SK-N-SH (cell line): ENCODE results near the gene C11orf97.

Experiments used
- CTCF ChIP-seq: fragments of 200-600 bp; sonication (generic); IDR thresholded peaks from 2 replicates; pipeline ENCODE4 v1.6.1; 2017; ENCODE audit warnings: antibody characterized with exemption, mild to moderate bottlenecking, moderate library complexity
- ZBTB33 ChIP-seq: IDR thresholded peaks from 2 replicates; pipeline ENCODE4 v1.4.0; 2012; ENCODE audit warnings: low read depth, borderline replicate concordance

GRCh38 chr11:94539420-94539819, 27.2 kb downstream of the C11orf97 start:
- TF ChIP-seq ZBTB33 (no peak), CTCF (no peak)
